GM19099 (cell line): Measurements from ENCODE around the gene SNX1.

Experiments used
- POLR2A ChIP-seq: IDR thresholded peaks from 3 replicates; pipeline ENCODE4 v1.6.1; 2011; ENCODE audit warnings: low read depth; ENCODE audit not compliant: insufficient read length; ENCODE audit errors: extremely low read depth

The SNX1 gene

DNA sequence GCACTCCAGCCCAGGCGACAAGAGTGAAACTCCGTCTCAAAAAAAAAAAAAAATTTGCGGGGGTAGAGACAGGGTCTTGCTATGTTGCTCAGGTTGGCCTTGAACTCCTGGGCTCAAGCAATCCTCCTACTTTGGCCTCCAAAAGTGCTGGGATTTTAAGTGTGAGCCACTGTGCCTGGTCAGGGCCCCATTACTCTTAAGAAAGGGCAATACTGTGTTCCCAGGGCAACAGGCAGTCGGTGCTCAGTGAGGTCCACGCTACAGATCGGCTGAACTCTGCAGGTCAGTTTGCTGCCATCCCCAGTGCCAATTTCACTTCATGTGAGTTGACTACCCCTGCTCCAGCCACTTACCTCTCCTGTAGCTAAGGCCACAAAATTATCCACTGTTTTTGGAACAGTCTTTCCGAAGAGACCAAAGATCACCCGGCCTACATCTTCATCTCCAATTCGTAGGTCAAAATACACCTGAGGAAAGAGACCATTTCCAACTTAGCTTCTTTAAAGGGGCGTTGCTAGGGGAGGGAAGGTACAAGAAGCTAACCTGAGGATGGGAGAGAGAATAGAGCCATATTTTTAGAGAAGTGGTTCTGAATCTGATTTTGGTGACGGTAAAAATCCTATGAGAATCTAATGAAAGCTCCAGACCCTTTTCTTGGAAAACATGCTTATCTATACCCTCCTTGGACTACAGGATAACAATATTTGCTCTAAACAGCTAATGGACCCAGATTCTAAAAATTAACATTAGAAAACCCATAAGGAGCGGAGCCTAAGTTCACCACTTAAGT is 66.1 kb downstream of the SNX1 start:
- peak; percentile 19 for TF ChIP-seq POLR2A

DNA sequence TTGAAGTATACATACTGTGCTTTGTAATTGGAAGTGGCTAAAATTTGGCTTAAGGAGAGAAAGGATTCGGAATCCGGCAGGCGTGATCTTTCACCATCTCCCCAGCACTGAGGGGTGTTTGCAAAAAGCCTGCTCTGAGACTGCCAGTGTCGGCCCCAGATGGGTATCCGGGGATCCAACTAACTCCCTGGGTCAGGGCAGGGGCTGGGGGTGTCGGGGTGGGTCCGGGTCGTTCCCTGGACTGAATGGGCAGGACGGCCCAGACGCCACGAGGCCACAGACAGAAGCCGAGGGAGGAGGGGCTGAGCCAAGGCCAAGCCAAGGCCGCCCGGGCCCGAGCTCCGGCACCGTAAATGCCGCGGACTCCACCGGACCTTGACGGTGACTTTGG is 66.7 kb downstream of the SNX1 start:
- TF ChIP-seq POLR2A = no peak

DNA sequence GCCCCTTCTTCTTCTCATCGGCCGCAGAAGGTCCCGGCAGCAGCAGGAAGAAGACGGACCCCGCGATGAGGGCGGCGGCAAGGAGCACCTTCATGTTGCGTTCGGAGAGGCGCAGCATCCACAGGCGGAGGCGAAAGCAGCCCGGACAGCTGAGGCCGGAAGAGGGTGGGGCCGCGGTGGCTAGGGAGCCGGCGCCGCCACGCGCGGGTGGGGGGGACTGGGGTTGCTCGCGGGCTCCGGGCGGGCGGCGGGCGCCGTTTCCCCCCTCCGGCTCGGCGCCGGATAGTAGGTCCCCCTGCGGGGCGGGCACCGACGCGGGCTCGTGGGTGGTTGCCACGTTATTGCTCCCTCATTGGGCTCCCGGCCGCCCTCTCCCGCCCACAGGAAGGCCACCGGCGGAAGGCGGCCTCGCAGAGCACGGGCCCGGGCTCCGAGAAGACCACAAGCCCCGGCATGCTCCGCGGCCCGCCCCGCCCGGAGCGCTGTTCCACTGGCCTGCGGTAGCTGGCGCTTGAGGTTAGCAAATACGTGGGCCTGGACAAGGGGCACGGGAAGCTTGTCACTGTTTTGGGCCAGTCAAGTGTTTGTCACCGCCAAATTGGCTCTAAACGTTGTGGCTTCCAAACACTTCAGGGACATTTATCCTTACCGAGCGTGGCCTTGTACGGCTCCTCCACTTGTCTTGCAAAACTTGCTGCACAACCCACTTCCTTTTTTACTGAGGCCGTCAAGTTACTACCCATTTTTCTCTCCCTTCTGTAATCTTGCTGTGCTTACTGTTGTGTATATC is 67.3 kb downstream of the SNX1 start, which contains the start of gene PPIB:
TSS of gene PPIB (minus strand) at position 154 of the 790 bp plus-strand sequence. CDS start at position 118, 36 bp downstream.
- TF ChIP-seq POLR2A = peak; percentile 97

- TF ChIP-seq POLR2A = no peak
Measured at GRCh38 chr15:64163659-64164362, 68.0 kb downstream of the SNX1 start.

DNA sequence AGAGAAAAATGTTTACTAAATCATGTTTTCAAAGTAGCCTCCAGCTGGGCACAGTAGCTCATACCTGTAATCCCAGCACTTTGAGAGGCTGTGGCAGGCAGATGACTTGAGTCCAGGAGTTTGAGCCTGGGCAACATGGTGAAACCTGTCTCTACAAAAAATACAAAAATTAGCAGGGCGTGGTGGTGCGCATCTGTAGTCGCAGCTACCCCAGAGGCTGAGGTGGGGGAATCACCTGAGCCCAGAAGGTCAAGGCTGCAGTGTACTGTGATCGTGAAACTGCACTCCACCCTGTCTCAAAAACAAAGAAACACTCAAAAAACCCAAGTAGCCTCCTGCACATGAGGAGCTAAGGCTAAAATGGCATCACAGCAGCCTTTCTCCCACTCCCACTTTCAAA is 68.7 kb downstream of the SNX1 start:
- TF ChIP-seq POLR2A = no peak

- TF ChIP-seq POLR2A = no peak
Measured at GRCh38 chr15:64166102-64166890, 70.5 kb downstream of the SNX1 start.

DNA sequence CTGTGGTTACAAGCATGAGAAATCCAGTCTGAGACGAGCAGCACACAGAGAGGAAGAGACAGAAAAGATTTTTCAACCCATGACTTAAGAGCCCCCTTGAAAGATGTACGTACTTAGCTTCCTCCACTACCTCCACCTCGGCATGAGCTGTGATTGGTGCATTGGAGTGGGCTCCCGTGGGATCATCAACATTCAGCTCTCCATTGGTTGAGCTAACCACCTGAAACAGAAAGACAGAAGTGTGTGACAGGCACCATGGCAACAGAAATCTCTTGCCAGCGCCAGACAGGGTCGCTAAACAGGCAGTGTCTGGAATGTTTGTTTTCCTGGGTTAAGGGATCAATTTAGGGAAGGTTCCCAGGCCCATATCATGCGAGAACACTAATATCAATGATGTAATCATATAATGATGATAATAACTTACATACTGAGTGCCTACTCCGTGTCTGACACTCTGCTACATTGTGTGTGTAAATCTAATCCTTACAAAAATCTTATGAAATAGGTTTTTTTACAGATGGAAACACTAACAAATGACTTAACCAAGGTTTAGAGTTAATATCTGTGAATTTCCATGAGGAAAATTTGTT is 84.5 kb downstream of the SNX1 start:
- no peak for TF ChIP-seq POLR2A

GRCh38 chr15:64182859-64183370 is 87.1 kb downstream of the SNX1 start:
- TF ChIP-seq POLR2A = no peak

- no peak for TF ChIP-seq POLR2A
Measured at GRCh38 chr15:64185146-64185911, 89.5 kb downstream of the SNX1 start.

DNA sequence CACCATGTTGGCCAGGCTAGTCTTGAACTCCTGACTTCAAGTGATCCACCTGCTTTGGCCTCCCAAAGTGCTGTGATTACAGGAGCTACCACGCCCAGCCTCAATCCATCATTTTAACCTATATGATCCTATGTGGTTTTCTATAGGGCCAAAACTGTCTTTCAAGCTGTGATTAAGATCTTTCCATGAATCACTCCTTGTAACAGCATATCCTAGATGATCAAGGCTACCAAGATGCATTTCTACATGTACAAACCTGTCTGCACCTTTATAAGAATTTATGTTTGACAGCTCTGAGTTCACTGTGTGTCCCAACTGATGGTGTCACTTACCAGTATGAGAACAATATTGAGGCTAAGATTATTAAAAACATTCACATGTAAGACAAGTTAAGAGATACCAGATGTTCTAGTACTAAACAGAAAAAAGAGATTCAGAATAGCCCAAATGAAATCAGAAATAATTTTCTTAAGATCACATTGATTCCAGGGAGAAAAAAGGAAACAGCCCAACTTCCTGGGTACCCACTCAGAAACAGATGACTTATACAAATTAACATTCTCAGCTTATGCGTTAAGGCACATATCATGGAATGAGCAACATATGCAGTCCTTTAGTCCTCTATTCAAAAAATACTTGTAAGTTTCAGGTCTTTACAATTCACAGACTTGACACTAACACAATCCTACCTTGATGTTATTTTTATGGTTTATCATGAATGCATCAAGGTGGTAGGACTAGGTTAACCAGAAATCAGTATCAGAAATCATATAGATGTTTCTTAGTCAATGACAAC is 91.8 kb downstream of the SNX1 start:
- TF ChIP-seq POLR2A = no peak
